ENCODE results near the gene NALCN. TPM values are rescaled to one million over a fixed set of nuclear protein-coding genes. Genes with fewer than 3 reads are reported as not detected.

The NALCN gene
- total and polyA plus RNA-seq, 2 donors (not counting 1 experiment from before 2014, with no cell fraction given), result not detected

GRCh38 chr13:101231751-101232428 is 184.4 kb downstream of the NALCN start:
- CTCF ChIA-PET, result interaction anchor here (0.7 kb wide), 1 partner anchor 1225 kb away, joined by 3 read pairs; no protein-coding TSS in a partner anchor
- POLR2A ChIA-PET, result no interaction called here

More at GRCh38 chr13:101231751-101232428, 184.4 kb downstream of the NALCN start:
- no peak overlapping the region for H3K4me3 ChIP-seq (ENCODE audit: control extremely low read depth in 1 of 5, extremely low read depth in 1 of 5, insufficient read depth in 1 of 5, low read depth in 2 of 5, low read length in 4 of 5)
- H3K4me1 ChIP-seq (ENCODE audit: control insufficient read depth in 2 of 2, insufficient read depth in 2 of 2, low read length in 2 of 2), result no peaks in the 10 kb centered on the region
- no peaks in the 10 kb centered on the region for H3K27me3 ChIP-seq (replicated peaks in 1 of 4; ENCODE audit: control extremely low read depth in 1 of 4, control insufficient read depth in 3 of 4, insufficient read depth in 4 of 4, low read length in 3 of 4)
- DNase-seq (no peak), ATAC-seq (ENCODE audit: low read depth) (no peak)
- H3K4me3 Mint-ChIP-seq, result no peak overlapping the region
- H2AFZ ChIP-seq (ENCODE audit: insufficient read depth, low read depth, low read length, poor library complexity, severe bottlenecking), result no peak overlapping the region
- H3K27ac ChIP-seq (ENCODE audit: low read length in 2 of 2), result no peak overlapping the region
- peaks cover 0 to under 1% (median 0%) of the 10 kb centered on the region in 3 donors for H3K9me3 ChIP-seq (ENCODE audit: control extremely low read depth in 1 of 3, control insufficient read depth in 2 of 3, insufficient read depth in 1 of 3, low read length in 2 of 3)
- no peaks in the 10 kb centered on the region for H3K79me2 ChIP-seq (ENCODE audit: control insufficient read depth, insufficient read depth, low read length)
- TF ChIP-seq EZH2 (IDR thresholded peaks at IDR 0.05; ENCODE audit: borderline replicate concordance, insufficient read depth, low read depth, low read length, poor library complexity, severe bottlenecking) (no peak), CTCF (IDR thresholded peaks at IDR 0.05) (no peak)
- H4K20me1 ChIP-seq (ENCODE audit: control insufficient read depth, insufficient read depth, low read length, poor library complexity, severe bottlenecking), result no peaks in the 10 kb centered on the region
- H3K36me3 ChIP-seq (replicated peaks in 1 of 2; ENCODE audit: control extremely low read depth in 1 of 2, control insufficient read depth in 1 of 2, extremely low read depth in 1 of 2, insufficient read depth in 2 of 2, low read length in 1 of 2), result no peaks in the 10 kb centered on the region
- intact Hi-C loops (cut with micrococcal nuclease), result no loop called here
- H3K4me2 ChIP-seq (replicated peaks; ENCODE audit: low read depth, low read length, poor library complexity, severe bottlenecking), result no peak overlapping the region
- WGBS (ENCODE audit: insufficient coverage), result 100% methylated on average over 1 of the region's 5 CpGs
- no peaks in the 10 kb centered on the region for H3K4me1 Mint-ChIP-seq
- no peaks in the 10 kb centered on the region for H3K27me3 Mint-ChIP-seq
- H3K9ac ChIP-seq (ENCODE audit: low read length), result no peak overlapping the region
- no peaks in the 10 kb centered on the region for H3K9me3 Mint-ChIP-seq (ENCODE audit: insufficient read depth)
- H3K27ac Mint-ChIP-seq, result no peak overlapping the region

Measured in B cell (primary cell).